Activated CD4-positive, alpha-beta T cell treated with anti-CD3 and anti-CD28 coated beads, Interleukin-10, Interleukin-2, amounts not matched to agents 100 ng/mL and 50 ng/mL, durations not matched to agents 16 hours and 8 hours (primary cell): ENCODE measurements around the gene PALMD.

Source experiments
- DNase-seq: peaks from one replicate; pipeline ENCODE4 v3.0.0-alpha.2; 2020

The PALMD gene

DNA sequence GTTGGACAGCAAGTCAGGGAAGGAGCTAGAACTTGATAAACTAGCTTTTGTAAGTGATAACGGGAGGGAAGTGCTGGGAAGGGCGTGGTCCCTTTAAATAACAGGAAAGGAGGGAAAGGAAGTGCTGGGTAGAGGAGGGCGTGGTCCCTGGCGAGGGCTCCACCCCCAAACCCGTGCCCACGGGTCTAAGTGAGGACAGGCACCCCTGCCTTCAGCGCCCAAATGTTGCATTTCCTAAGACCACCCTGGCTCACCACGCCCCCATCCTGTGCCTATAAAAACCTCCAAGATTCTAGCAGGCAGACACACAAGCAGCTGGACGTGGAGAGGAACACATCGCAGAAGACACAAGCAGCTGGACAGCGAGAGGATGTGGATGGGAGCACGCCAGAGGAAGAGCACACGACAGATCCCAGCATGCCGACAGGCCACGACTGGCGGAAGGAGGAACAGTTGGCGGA is 58.5 kb downstream of the PALMD start:
- DNase-seq: no peak

DNA sequence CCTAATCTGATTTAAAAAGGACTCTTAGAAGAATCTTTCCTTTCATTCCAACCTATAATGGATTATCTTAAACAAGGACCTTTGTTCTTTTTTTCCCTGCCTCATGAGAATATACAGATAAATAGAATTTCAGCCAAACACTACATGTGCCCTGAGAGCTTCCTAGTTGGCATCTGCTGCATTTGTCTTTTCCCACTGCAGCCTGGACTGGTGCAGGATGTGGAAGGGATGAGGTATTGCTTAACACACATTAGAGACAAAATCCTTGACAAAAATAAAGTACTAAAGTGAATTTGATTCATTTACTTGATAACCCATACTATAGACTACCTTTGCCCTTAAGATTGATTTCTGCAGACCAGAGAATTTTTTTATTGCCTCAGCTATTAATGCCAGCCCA is 59.5 kb downstream of the PALMD start:
- no peak for DNase-seq

DNA sequence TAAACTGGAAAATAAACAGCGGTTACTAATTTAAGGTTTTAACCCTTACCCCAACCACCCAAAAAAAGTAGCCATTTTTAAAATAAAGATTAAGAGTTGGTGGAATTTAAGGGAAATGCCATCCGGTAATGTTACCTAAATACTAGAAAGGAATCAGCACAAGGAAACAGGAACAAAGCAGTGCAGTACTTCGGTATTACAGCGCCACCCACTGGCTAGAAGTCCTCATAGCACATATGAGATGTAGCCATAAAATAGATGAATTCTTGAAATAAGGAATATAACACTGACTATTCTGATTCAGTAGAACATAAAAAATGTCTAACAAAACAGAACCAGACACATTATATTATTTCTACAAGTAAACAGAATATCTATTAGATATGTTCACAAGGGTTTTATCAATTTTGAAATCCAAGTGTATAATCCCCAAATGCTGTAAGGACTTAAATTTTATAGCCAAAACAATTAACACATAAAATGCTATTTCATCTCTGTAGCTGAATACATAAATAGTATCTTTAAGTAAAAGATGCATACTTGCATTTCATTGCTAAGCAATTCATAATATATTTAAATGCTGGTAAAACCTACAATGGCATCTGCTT is 61.7 kb downstream of the PALMD start:
- DNase-seq: peak; percentile 63

DNA sequence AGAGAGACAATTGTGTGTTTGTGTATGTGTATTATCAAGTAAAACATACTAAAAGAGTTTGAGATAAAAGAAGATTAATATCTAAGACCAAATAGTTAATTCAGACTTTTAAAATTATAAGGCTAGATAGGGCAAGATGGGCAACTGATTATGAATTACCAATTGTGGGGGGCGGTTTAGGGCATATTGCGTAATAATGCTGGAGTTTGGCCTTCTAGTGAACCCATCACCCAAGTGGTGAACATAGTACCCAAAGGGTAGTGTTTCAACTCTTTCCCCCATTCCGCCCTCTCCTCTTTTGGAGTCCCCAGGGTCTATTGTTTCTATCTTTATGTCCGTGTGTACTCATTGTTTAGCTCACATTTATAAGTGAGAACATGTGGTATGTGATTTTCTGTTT is 65.1 kb downstream of the PALMD start:
- no peak for DNase-seq

DNA sequence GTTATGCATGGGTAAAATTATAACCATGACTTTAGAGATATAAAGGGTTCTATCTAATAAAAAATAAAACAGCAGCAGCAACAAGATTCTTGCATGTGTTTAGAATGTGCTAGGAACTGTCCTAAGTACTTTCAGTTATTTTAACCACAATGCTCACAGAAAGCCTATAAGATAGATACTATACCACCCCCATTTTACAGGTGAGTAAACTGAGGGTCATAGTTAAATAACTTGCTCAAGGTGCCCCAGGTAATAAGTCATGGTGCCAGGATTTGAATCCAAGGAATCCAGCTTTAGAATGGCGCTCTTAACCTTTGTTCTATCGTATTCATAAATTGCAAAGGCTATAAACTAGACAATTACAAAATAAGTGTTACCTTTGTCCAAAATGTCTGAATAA is 67.1 kb downstream of the PALMD start:
- no peak for DNase-seq

DNA sequence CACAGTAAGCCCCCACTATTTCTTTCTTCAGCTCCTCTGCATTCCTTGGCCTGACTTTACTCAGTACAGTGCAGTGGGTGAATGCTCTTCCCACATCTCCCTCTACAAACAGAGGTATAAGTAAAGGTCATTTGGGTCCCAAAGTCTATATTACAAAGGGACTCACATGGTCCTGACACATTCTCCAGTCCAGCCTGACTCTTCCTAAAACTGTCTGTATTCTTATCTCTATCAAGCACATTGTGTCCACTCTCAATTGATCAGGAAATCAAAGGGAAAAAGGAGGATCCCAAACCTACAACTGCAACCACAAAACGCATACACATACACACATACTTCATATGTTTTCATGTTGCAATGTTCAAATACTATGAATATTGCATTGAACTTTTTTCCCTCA is 71.1 kb downstream of the PALMD start:
- no peak for DNase-seq

DNA sequence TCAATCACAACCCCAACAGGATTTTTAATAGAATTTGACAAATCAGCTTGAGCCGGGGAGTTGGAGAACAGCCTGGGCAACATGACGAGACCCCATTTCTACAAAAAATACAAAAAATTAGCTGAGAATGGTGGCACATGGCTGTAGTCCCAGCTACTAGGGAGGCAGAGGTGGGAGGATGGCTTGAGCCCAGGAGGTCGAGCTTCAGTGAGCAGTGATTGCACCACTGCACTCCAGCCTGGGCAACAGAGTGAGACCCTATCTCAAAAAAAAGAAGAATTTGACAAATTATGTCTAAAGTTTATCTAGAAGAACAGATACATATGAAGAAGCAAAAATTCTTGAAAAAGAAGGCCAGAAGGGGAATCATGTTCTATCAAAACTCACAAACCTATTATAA is 77.3 kb downstream of the PALMD start:
- DNase-seq: no peak

DNA sequence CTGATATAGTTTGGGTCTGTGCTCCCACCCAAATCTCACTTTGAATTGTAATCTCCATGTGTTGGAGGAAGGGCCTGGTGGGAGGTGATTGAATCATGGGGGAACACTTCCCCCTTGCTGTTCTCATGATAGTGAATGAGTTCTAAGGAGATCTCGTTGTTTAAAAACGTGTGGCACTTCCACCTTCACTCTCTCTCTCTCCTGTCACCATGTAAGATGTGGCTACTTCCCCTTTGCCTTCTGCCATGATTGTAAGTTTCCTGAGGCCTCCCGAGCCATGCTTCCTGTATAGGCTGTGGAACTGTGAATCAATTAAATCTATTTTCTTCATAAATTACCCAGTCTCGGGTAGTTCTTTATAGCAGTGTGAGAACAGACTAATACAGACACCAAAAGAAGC is 80.1 kb downstream of the PALMD start:
- no peak for DNase-seq

DNA sequence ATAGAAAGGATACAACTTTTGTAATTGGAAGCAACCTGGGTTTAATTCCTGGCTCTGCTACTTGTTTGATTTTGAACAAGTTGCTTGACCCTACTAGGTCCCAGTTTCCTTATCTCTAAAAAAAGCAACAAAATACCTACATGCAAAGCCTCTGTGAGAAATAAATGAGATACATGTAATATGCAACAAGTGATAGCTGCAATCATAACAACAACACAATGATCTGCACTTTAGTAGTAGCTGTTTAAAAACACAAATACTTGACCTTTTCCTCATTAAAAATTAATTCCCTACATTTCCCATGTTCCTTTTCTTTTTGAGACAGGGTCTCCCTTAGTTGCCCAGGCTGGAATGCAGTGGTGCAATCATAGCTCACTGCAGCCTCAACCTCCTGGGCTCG is 80.5 kb downstream of the PALMD start:
- no peak for DNase-seq

DNA sequence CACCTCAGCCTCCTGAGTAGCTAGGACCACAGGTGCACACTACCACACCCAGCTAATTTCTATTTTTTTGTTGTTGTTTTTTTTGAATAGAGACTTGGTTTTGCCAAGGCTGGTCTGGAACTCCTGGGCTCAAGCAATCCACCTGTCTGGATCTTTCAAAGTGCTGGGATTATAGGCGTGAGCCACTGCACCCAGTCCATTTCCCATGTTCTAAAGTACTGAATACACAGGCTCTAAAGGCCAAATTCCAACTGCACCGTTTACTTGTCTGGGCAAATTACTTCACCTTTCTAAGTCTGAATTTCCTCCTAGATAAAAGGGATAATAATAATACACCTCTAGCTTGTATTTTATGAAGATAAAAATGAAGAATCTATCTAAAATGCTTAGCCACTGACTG is 80.9 kb downstream of the PALMD start:
- DNase-seq: no peak

DNA sequence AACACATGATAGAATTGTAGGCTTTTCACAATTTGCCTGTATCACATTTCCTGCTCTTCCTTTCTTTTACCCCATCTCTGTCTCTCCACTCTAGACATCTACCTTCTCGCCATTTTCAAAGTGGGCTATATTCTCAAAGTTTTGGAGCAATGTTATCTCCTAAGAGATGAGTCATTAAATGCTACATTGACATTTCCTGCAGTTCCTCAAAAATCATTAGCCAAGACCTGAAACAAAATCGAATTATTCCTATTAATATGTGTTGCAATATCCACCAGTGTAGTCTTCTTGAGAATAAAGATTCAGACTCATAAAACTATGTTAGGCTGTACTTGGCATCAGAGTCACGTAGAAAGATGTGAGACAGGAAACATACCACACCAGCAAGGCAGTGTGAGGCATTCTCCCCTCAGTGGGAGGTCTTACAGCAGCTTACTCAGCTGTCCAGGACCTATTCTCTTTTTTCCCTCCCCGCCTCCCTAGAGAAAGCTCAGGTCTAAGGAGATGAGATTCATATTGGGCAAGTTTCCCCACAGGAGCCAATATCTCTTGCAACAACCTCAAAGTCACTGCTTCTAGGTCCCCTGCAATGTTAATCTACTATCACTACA is 81.8 kb downstream of the PALMD start:
- DNase-seq: no peak

DNA sequence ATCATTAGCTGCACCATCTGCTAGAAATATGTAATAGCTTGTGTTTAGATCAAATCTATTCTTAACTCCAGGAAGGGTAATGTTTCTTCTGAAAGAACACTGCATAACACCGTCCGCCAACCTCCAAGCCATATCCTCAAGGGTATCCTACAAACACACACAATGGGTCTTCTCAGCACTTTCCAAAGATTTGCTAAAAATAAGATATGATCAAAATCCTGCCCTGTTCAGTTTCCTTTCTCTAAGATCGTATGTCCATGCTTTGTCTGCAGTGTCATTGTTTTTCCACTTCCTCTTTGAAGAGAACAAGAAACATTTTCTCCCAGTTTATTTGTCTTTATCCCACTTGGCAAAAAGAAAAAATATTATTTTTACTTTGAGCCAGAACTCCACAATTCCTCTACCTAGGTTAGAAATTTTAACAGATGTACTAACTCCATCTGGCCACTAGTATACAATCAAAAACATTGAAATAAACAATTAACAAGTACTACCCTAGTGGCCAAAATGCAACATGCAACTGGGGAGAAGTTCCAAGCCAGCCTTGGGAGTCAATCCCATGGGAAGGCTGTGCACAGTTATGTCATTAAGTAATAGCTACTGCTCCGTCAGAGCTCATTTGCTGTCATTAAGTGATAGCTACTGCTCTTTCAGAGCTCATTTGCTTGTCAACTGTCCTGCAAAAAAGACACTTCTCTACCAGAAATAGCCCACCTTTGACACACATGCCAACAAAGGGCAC is 82.8 kb downstream of the PALMD start:
- DNase-seq: no peak

DNA sequence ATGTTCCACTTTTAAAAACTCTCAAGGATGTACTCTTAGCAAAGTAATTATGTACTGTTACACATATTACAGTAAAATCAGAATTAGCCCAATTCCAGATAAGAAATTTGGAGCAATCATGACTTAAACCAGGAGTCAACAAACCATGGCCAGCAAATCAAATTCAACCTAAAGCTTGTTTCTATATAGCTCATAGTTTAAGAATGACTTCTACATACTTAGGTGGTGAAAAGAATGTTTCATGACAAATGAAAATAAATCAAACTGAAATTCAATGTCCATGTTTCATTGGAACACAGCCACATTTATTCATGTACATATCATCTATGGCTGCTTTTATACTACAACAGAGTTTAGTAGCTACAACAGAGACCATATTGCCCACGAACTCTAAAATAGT is 85.5 kb downstream of the PALMD start:
- DNase-seq: peak; percentile 61

DNA sequence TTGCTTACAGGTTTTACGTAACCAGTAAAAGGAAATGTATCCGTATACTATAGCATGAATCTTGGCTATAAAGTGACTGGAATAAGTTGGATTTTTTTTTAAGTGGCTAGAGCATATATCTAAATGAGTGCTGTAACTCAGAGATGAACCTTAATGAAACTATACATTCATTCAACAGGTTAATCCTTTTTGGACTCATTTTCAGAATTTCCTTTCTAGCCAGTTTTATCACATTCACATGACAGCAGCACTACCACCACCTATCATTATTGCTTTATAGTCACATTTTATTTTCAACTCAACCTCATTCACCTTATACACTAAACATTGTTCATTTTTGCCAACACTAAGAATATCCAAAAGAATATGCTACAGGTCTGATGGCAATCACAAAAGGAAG is 89.9 kb downstream of the PALMD start:
- DNase-seq: no peak

DNA sequence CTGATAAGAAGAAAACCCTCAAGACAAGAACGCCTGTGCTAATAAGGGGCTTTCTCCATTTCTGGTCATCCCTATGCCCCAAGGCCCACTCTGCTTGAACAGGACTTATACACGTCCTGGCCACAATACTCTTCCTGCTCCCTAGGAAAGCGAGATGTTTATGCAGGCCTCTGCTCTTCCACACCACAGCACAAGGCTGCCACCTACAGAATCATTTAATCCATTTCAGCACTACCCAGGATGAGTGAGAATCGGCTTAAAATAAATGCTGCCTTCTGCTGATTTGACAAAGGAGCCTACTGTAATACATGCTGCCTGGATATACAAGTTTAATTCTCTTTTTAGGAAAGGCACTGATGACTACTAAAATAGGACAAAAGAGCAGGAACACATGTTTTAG is 91.1 kb downstream of the PALMD start:
- DNase-seq: peak; percentile 26

DNA sequence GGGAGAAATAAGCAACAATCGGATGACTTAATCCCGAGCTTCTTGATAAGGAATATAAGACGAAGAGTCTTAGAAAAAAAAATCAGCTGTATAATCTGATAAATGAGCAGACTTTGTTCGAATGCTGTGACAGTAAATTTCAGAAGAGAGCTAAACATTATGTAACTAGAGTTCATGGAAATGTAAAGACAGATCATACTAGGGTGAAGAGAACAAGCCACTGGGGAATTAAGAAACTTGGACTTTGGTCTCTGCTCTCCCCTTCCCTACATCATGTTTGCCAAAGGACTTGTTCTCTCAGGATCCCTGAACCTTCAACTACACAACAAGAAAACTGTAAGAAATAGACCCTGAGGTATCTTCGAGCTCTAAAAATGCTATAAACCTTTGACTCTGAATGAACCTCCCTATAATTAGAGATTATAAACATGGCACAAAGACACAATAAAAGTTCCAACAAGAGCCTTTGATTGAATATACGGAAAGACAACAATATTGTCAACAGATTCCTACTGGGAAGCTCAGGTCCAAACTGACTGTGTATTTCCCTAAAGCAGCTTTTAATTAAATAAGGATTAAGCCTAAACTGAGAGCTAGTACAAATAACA is 93.0 kb downstream of the PALMD start:
- no peak for DNase-seq

DNA sequence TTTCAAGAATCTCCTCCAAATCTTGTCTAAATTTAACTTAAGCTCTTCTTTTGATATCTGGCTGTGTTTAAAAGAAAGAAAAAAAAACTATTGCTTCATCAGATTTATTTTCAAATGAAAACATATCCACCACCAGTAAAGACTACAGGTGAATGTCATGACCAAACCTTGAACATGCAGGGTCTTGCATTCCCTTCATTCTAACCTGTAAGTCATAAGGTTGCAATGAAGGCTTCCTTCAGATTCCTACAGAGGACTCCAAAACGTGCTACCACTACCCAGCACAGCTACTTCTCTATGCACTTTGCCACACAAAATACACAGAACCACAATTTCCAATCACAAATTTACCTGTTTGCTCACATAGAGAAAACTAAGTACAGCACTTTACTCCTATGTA is 94.2 kb downstream of the PALMD start:
- no peak for DNase-seq
